H1 (cell line): ENCODE data around the gene NDUFS3. TPM values are rescaled to one million over a fixed set of nuclear protein-coding genes. Genes with fewer than 3 reads are reported as not detected.

Source experiments
- CTCF ChIA-PET: fragments of 300-600 bp; sonication (Branson Sonifier 250); formaldehyde crosslinking; loops from one replicate; lab custom pipeline; 2021; ENCODE audit not compliant: partially characterized antibody; lab: Charles Lee
- POLR2A ChIA-PET: fragments of 300-600 bp; sonication (Branson Sonifier 250); formaldehyde crosslinking; loops from one replicate; lab custom pipeline; 2021; ENCODE audit warnings: inconsistent platforms; ENCODE audit not compliant: partially characterized antibody; lab: Charles Lee
- DNase-seq, 2 experiments: peaks; one replicate each; pipeline versions ENCODE4 v3.0.0 to v3.0.0-alpha.2; 2010 to 2022; ENCODE audit warnings: low spot score in 2 of 2, low read depth in 1 of 2, mixed read lengths in 1 of 2
- FAIRE-seq: peaks from 2 replicates; lab custom pipeline; 2011; peaks lifted over from hg19 to GRCh38; lab: Jason Lieb, UNC
- H2AFZ ChIP-seq: 2 replicates; pipeline ENCODE4 v1.8.1; 2012; ENCODE audit warnings: low read length, inconsistent platforms
- H2AK5ac ChIP-seq: 2 replicates; pipeline ENCODE4 v1.6.1; 2013; ENCODE audit warnings: low read depth, low read length
- H2BK120ac ChIP-seq: replicated peaks from 2 replicates; pipeline ENCODE3; 2013; ENCODE audit warnings: low read depth, low read length, inconsistent platforms
- H2BK12ac ChIP-seq: 2 replicates; pipeline ENCODE4 v1.6.1; 2013; ENCODE audit warnings: low read depth, low read length
- H2BK15ac ChIP-seq: 2 replicates; pipeline ENCODE4 v1.6.1; 2013; ENCODE audit warnings: low read length
- H2BK20ac ChIP-seq: 2 replicates; pipeline ENCODE4 v1.6.1; 2013; ENCODE audit warnings: low read length
- H2BK5ac ChIP-seq: 2 replicates; pipeline ENCODE4 v1.6.1; 2013; ENCODE audit warnings: low read depth, low read length
- H3K14ac ChIP-seq: 2 replicates; pipeline ENCODE4 v1.6.1; 2013; ENCODE audit warnings: inconsistent platforms; ENCODE audit not compliant: insufficient read length
- H3K18ac ChIP-seq: 2 replicates; pipeline ENCODE4 v1.6.1; 2013; ENCODE audit warnings: low read length; ENCODE audit errors: extremely low read depth
- H3K23ac ChIP-seq: 2 replicates; pipeline ENCODE4 v1.6.1; 2013; ENCODE audit warnings: inconsistent platforms; ENCODE audit not compliant: insufficient read length
- H3K23me2 ChIP-seq: 2 replicates; pipeline ENCODE4 v1.6.1; 2013; ENCODE audit warnings: low read depth, low read length
- H3K27ac ChIP-seq: 2 replicates; pipeline ENCODE4 v1.6.1; 2011; ENCODE audit warnings: low read depth, low read length, inconsistent platforms
- H3K27me3 ChIP-seq, 4 experiments: replicated peaks in 1 of 4; 1 replicate in 1 of 4; 2 replicates in 3 of 4; pipeline versions ENCODE4 v1.6.1 to v1.8.1; 2011 to 2013; ENCODE audit warnings: low read length in 3 of 4, mild to moderate bottlenecking in 3 of 4, inconsistent platforms in 2 of 4, mixed read lengths in 2 of 4, moderate library complexity in 1 of 4; ENCODE audit not compliant: control insufficient read depth in 3 of 4, insufficient read depth in 3 of 4; ENCODE audit errors: extremely low read depth in 1 of 4
- H3K36me3 ChIP-seq, 4 experiments: 2 replicates each; pipeline versions ENCODE4 v1.6.1 to v1.8.1; 2011 to 2013; ENCODE audit warnings: mild to moderate bottlenecking in 4 of 4, low read length in 3 of 4, moderate library complexity in 2 of 4, control low read depth in 1 of 4, inconsistent platforms in 1 of 4; ENCODE audit not compliant: insufficient read depth in 4 of 4, control insufficient read depth in 2 of 4
- H3K4ac ChIP-seq: replicated peaks from 2 replicates; pipeline ENCODE3; 2013; ENCODE audit warnings: low read length, low read depth, mixed read lengths, inconsistent platforms; ENCODE audit not compliant: insufficient read length
- H3K4me1 ChIP-seq, 4 experiments: replicated peaks in 1 of 4; 1 replicate in 1 of 4; 2 replicates in 3 of 4; pipeline versions ENCODE4 v1.6.1 to v1.8.1; 2011 to 2013; ENCODE audit warnings: low read length in 3 of 4, inconsistent platforms in 2 of 4, mixed read lengths in 1 of 4; ENCODE audit not compliant: insufficient read depth in 4 of 4, control insufficient read depth in 3 of 4
- H3K4me2 ChIP-seq, 2 experiments: 2 replicates each; pipeline versions ENCODE4 v1.6.1 to v1.8.1; 2011 to 2013; ENCODE audit warnings: low read depth in 2 of 2, low read length in 2 of 2, control low read depth in 1 of 2, inconsistent platforms in 1 of 2, mild to moderate bottlenecking in 1 of 2; ENCODE audit not compliant: insufficient read depth in 1 of 2
- H3K4me3 ChIP-seq, 4 experiments: fragments of 200-600, 300-600 bp in 1 of 4; sonication (generic), shearing (Covaris generic), sonication (Bioruptor Twin) in 1 of 4; 2 replicates each; pipeline versions ENCODE4 v1.5.1 to v1.8.1; 2011 to 2016; ENCODE audit warnings: low read length in 4 of 4, low read depth in 3 of 4, control low read depth in 2 of 4, inconsistent platforms in 2 of 4, mild to moderate bottlenecking in 2 of 4, mixed read lengths in 1 of 4, moderate library complexity in 1 of 4; ENCODE audit not compliant: insufficient read depth in 2 of 4; ENCODE audit errors: extremely low read depth in 1 of 4
- H3K56ac ChIP-seq: replicated peaks from 2 replicates; pipeline ENCODE3; 2013; ENCODE audit warnings: low read depth, mild to moderate bottlenecking, mixed read lengths, low read length, inconsistent platforms; ENCODE audit not compliant: insufficient read length
- H3K79me1 ChIP-seq: 2 replicates; pipeline ENCODE4 v1.6.1; 2013; ENCODE audit warnings: low read depth, low read length, control low read depth
- H3K79me2 ChIP-seq, 2 experiments: 2 replicates each; pipeline versions ENCODE4 v1.6.1 to v1.8.1; 2012 to 2013; ENCODE audit warnings: low read length in 2 of 2, mild to moderate bottlenecking in 2 of 2, inconsistent platforms in 1 of 2; ENCODE audit not compliant: insufficient read depth in 2 of 2, control insufficient read depth in 1 of 2
- H3K9ac ChIP-seq, 4 experiments: replicated peaks in 1 of 4; 1 replicate in 1 of 4; 2 replicates in 3 of 4; pipeline versions ENCODE4 v1.6.1 to v1.8.1; 2011 to 2013; ENCODE audit warnings: low read depth in 3 of 4, low read length in 3 of 4, control low read depth in 2 of 4, mild to moderate bottlenecking in 2 of 4, moderate library complexity in 2 of 4, inconsistent platforms in 1 of 4; ENCODE audit errors: extremely low read depth in 1 of 4
- H3K9me3 ChIP-seq, 2 experiments: 2 replicates each; pipeline versions ENCODE4 v1.6.1 to v1.8.1; 2012 to 2013; ENCODE audit warnings: mild to moderate bottlenecking in 2 of 2, moderate library complexity in 2 of 2, control low read depth in 1 of 2, inconsistent platforms in 1 of 2, low read depth in 1 of 2, low read length in 1 of 2, mixed read lengths in 1 of 2; ENCODE audit not compliant: insufficient read depth in 2 of 2
- H4K20me1 ChIP-seq, 2 experiments: replicated peaks in 1 of 2; 2 replicates each; pipeline versions ENCODE3 to v1.8.1; 2011 to 2013; ENCODE audit warnings: inconsistent platforms in 2 of 2, low read length in 2 of 2, mild to moderate bottlenecking in 1 of 2; ENCODE audit not compliant: insufficient read depth in 2 of 2, control insufficient read depth in 1 of 2
- H4K5ac ChIP-seq: 2 replicates; pipeline ENCODE4 v1.6.1; 2013; ENCODE audit warnings: low read length, low read depth, mixed read lengths, inconsistent platforms; ENCODE audit not compliant: insufficient read length
- H4K8ac ChIP-seq: 2 replicates; pipeline ENCODE4 v1.8.0; 2013; ENCODE audit warnings: mild to moderate bottlenecking, moderate library complexity, low read length, inconsistent platforms; ENCODE audit not compliant: insufficient read depth; ENCODE audit errors: extremely low read depth
- H4K91ac ChIP-seq: replicated peaks from 2 replicates; pipeline ENCODE3; 2013; ENCODE audit warnings: low read length, mixed read lengths, inconsistent platforms; ENCODE audit not compliant: insufficient read length
- GABPA ChIP-seq: IDR thresholded peaks from 2 replicates; pipeline ENCODE4 v1.6.1; 2011; ENCODE audit warnings: mild to moderate bottlenecking, low read length, moderate library complexity, borderline replicate concordance; ENCODE audit not compliant: insufficient read depth
- TBP ChIP-seq: IDR thresholded peaks from 2 replicates; pipeline ENCODE4 v1.6.1; 2011; ENCODE audit warnings: low read depth, low read length, improper control_type of control experiment
- whole genome bisulfite sequencing, 2 experiments: shearing (Covaris generic) in 1 of 2; methylation state at CpG; one replicate each; pipeline versions ENCODE4 v1.1.6 to v1.1.7; 2013 to 2015; ENCODE audit warnings: low lambda C conversion rate in 2 of 2, mixed read lengths in 2 of 2, inconsistent platforms in 1 of 2, low coverage in 1 of 2, missing lambda C conversion rate in 1 of 2; ENCODE audit not compliant: insufficient replicate concordance in 2 of 2, insufficient coverage in 1 of 2, insufficient read length in 1 of 2; ENCODE audit errors: extremely low coverage in 1 of 2, missing lambda C conversion rate in 1 of 2; 5-methylcytosine and 5-hydroxymethylcytosine counted together
- polyA plus RNA-seq, 7 experiments: library from polyadenylated mRNA; depleted of rRNA in 3 of 7; stranded (reverse) in 5 of 7; unstranded in 2 of 7; fragments of >200 nt in 5 of 7; fragments of 200-250 nt in 2 of 7; gene quantifications; 1 replicate in 5 of 7; 2 replicates in 1 of 7; 4 replicates in 1 of 7; pipeline versions ENCODE4 v1.2.1 to v1.2.3, GENCODE V29; 2011 to 2013; ENCODE audit warnings: missing spikeins in 2 of 7, mixed read lengths in 2 of 7
- total RNA-seq: library from RNA; stranded (reverse); fragmentation: NEBNext Ultra II Directional; extraction: Animal tissue kit (Norgen Biotek cat#: 25700); gene quantifications from 2 replicates; pipeline ENCODE4 v1.2.1, GENCODE V29; 2021

NDUFS3 gene
- total and polyA plus RNA-seq, 2 of the 8 experiments (the other 6 are each of a cell fraction or from before 2014, with no cell fraction given), result 135 to 241 TPM

DNA sequence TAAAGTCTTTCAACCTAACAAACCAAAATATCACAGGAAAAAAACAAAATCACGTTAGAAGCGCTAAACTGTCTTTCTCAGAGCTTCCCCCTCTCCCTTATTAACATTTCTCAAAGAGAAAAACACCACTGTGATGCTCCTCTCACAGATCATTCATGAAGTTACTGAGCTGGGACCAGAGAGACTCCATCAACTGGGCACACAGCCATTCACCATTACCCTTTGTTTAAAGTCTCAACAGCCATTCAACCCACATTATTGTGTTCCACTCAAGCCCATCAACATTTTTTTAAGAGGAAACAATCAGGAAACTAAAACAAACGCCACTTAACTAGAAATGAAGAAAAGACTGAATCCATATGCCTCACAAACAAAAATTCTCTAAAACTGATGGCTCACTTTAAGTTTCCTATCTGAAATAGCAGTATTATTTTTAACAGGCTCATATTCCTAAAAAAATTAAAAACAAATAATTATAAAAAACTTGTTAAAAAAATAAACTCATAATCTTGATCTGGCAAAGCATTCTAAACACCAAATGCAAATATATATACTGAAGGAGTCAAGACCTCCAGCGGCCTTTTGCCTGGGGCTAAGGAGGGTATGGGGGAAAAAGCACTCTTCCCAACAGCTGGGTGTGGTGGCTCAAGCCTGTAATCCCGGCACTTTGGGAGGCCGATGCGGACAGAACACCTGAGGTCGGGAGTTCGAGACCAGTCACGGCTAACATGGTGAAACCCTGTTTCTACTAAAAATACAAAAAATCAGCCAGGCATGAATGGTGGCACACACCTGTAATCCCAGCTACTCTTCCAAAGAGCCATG is 39.9 kb upstream of the NDUFS3 start:
- Histone ChIP-seq H3K4ac (no peak overlapping the region), H3K27me3 (no peaks in the 10 kb centered on the region), H3K23ac (no peak overlapping the region), H4K20me1 (peaks cover 29 to 33% of the 10 kb centered on the region in 2 experiments), H3K23me2 (no peaks in the 10 kb centered on the region), H4K5ac (no peak overlapping the region), H3K4me3 (no peak overlapping the region), H3K79me2 (peaks cover 52 to 99% of the 10 kb centered on the region in 2 experiments), H3K36me3 (peaks cover 0 to 5% (median 0%) of the 10 kb centered on the region in 4 experiments; a peak in 2 of 8 replicates), H4K91ac (no peak overlapping the region), H2BK15ac (no peak overlapping the region), H3K9me3 (no peaks in the 10 kb centered on the region), H2AFZ (no peak overlapping the region), H2BK20ac (no peak overlapping the region), H2BK120ac (no peak overlapping the region), H3K79me1 (peaks cover 4% of the 10 kb centered on the region), H3K4me2 (peak overlapping the region in 1 of 2 experiments; percentile 30; a peak in 1 of 4 replicates), H2BK12ac (no peak overlapping the region), H3K9ac (no peak overlapping the region), H3K4me1 (peaks cover 0 to 10% (median 4%) of the 10 kb centered on the region in 4 experiments; a peak in 5 of 7 replicates), H3K27ac (no peak overlapping the region), H3K14ac (no peak overlapping the region), H3K56ac (no peak overlapping the region), H3K18ac (no peak overlapping the region), H4K8ac (no peak overlapping the region), H2AK5ac (no peak overlapping the region), H2BK5ac (no peak overlapping the region)
- 0 out of 2 replicates have a peak, but pooled peaks have one; percentile 25 for TF ChIP-seq TBP
- TF ChIP-seq GABPA, result no peak
- no peak for DNase-seq
- FAIRE-seq, result no peak
- CTCF ChIA-PET, result interaction anchor here (0.9 to 5.3 kb wide), 6 partner anchors 8 to 78 kb away, joined by 3 to 25 read pairs (median 4); partner anchors contain the start of gene CELF1
- POLR2A ChIA-PET, result interaction anchor here (0.6 to 8.8 kb wide), 6 partner anchors 7 to 39 kb away, joined by 3 to 65 read pairs (median 4); partner anchors contain the start of genes CELF1, KBTBD4, NDUFS3 and PTPMT1
- 90% methylated on average over 10 of the region's 10 CpGs; no CpG with 5 or more reads in 1 of the 2 experiments for WGBS, 2 experiments
